SK-N-SH treated with all-trans-retinoic acid at 6 μM for 48 hours (cell line): ENCODE results near the gene SIM2.

Source experiments
- ARNTL ChIP-seq: fragments of 450-650 bp; formaldehyde crosslinking; IDR thresholded peaks from 2 replicates; pipeline ENCODE4 v1.5.0; 2020; ENCODE audit warnings: low read depth, mild to moderate bottlenecking, moderate library complexity, borderline replicate concordance
- BACH2 ChIP-seq: fragments of 250-450 bp; sonication (Bioruptor Pico); IDR thresholded peaks from 2 replicates; pipeline ENCODE4 v1.9.0; 2021; ENCODE audit warnings: mild to moderate bottlenecking, borderline replicate concordance
- CSDC2 ChIP-seq: fragments of 250-450 bp; sonication (Bioruptor Pico); IDR thresholded peaks from 2 replicates; pipeline ENCODE4 v1.5.0; 2020; ENCODE audit warnings: mild to moderate bottlenecking, moderate library complexity
- GLIS3 ChIP-seq: fragments of 250-450 bp; sonication (Bioruptor Pico); IDR thresholded peaks from 2 replicates; pipeline ENCODE4 v1.5.0; 2020; ENCODE audit warnings: mild to moderate bottlenecking, moderate library complexity
- ISL1 ChIP-seq: fragments of 250-450 bp; sonication (Bioruptor Pico); IDR thresholded peaks from 2 replicates; pipeline ENCODE4 v2.1.2; 2022; ENCODE audit warnings: mild to moderate bottlenecking, moderate library complexity
- PATZ1 ChIP-seq: fragments of 250-450 bp; sonication (Bioruptor Pico); IDR thresholded peaks from 2 replicates; pipeline ENCODE4 v1.8.0; 2020; ENCODE audit warnings: mild to moderate bottlenecking, moderate library complexity, borderline replicate concordance
- PPARA ChIP-seq: fragments of 250-450 bp; sonication (Bioruptor Pico); IDR thresholded peaks from 2 replicates; pipeline ENCODE4 v1.5.0; 2020; ENCODE audit warnings: mild to moderate bottlenecking, borderline replicate concordance
- ZFP3 ChIP-seq: fragments of 250-450 bp; sonication (Bioruptor Pico); IDR thresholded peaks from 2 replicates; pipeline ENCODE4 v1.5.0; 2020; ENCODE audit warnings: mild to moderate bottlenecking, moderate library complexity
- ZFP30 ChIP-seq: fragments of 450-650 bp; formaldehyde crosslinking; IDR thresholded peaks from 2 replicates; pipeline ENCODE4 v1.5.0; 2022; ENCODE audit warnings: mild to moderate bottlenecking, moderate library complexity
- ZNF565 ChIP-seq: fragments of 450-650 bp; formaldehyde crosslinking; conservative IDR thresholded peaks from 2 replicates; pipeline ENCODE4 v1.5.0; 2020; ENCODE audit warnings: low read depth, mild to moderate bottlenecking, moderate library complexity
- ZNF8 ChIP-seq: fragments of 450-650 bp; formaldehyde crosslinking; IDR thresholded peaks from 2 replicates; pipeline ENCODE4 v1.5.0; 2020; ENCODE audit warnings: mild to moderate bottlenecking, moderate library complexity

GRCh38 chr21:36762642-36763041 lies 63.7 kb downstream of the SIM2 start:
- TF ChIP-seq ZNF8 (no peak), CSDC2 (CRISPR knock-in tag) (no peak), ISL1 (CRISPR knock-in tag) (no peak), ZFP30 (CRISPR knock-in tag) (no peak), GLIS3 (CRISPR knock-in tag) (no peak), BACH2 (no peak), ZFP3 (CRISPR knock-in tag) (no peak), PPARA (CRISPR knock-in tag) (no peak), PATZ1 (no peak), ARNTL (no peak), ZNF565 (CRISPR knock-in tag) (no peak)
